GM10266 (cell line): Measurements from ENCODE around the gene CCL20.

Experiments used
- DNase-seq: peaks from one replicate; pipeline ENCODE4 v3.0.0; 2012; ENCODE audit errors: extremely low spot score
- CTCF ChIP-seq: IDR thresholded peaks from 2 replicates; pipeline ENCODE4 v1.5.1; 2012; ENCODE audit warnings: mild to moderate bottlenecking, low read depth; ENCODE audit not compliant: control insufficient read depth, insufficient read depth; ENCODE audit errors: missing control alignments

Gene CCL20

GRCh38 chr2:227804975-227805374, 8.7 kb upstream of the CCL20 start:
- no peak for TF ChIP-seq CTCF
- DNase-seq, result no peak

DNA sequence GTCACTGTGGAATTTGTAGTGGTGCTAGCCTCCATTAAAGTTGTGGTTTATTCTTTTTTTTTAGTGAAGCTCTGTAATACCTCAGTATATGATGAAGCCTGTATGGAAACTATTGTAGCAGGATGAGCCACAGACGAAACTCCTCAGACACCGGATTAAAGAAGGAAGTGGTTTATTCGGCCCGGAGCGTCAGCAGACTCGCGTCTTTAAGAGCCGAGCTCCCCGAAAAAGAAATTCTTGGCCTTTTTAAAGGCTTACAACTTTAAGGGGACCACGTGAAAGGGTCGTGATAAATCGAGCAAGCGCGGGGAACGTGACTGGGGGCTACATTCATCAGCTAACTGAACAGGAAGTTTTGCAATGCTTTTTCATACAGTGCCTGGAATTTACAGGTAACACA, 8.1 kb upstream of the CCL20 start:
- no peak for DNase-seq
- TF ChIP-seq CTCF, result no peak

- DNase-seq, result no peak
- no peak for TF ChIP-seq CTCF
Measured at GRCh38 chr2:227808936-227809335, 4.7 kb upstream of the CCL20 start.

- no peak for TF ChIP-seq CTCF
- no peak for DNase-seq
Measured at GRCh38 chr2:227812001-227812400, 1.6 kb upstream of the CCL20 start.

- DNase-seq, result no peak
- no peak for TF ChIP-seq CTCF
Measured at GRCh38 chr2:227813229-227813561, 447 bp upstream of the CCL20 start.

- no peak for TF ChIP-seq CTCF
- DNase-seq, result no peak
Measured at GRCh38 chr2:227815066-227815465, 1.4 kb downstream of the CCL20 start.

DNA sequence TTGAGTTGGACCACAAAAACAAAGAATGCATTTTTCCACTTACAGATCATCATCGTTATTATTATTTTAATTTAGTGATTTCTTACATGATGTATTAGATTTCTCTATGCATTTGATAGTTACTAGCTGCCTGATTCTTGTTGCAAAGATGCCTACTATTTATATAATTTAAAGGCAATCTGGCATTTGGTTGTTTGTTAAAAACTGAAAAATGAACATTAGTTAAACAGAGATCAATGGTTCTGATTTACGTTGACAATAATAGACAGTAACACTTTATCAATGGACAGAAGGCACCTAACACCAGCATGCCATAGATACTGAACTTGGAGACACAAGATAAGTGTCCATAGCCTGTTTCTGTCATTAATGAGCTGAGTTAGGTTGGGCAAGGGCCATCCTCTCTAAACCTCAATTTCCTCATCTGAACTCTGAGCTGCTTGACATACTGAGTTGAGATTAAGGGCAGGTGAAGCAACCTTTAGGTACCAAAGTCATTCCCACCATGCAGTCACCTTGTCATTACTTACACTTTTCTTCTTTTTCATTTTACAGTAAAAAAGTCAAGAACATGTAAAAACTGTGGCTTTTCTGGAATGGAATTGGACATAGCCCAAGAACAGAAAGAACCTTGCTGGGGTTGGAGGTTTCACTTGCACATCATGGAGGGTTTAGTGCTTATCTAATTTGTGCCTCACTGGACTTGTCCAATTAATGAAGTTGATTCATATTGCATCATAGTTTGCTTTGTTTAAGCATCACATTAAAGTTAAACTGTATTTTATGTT, 3.1 kb downstream of the CCL20 start:
- TF ChIP-seq CTCF, result no peak

More for the DNA sequence above, 3.1 kb downstream of the CCL20 start:
- no peak for DNase-seq
